ENCODE data around the gene LCN15.

DNA sequence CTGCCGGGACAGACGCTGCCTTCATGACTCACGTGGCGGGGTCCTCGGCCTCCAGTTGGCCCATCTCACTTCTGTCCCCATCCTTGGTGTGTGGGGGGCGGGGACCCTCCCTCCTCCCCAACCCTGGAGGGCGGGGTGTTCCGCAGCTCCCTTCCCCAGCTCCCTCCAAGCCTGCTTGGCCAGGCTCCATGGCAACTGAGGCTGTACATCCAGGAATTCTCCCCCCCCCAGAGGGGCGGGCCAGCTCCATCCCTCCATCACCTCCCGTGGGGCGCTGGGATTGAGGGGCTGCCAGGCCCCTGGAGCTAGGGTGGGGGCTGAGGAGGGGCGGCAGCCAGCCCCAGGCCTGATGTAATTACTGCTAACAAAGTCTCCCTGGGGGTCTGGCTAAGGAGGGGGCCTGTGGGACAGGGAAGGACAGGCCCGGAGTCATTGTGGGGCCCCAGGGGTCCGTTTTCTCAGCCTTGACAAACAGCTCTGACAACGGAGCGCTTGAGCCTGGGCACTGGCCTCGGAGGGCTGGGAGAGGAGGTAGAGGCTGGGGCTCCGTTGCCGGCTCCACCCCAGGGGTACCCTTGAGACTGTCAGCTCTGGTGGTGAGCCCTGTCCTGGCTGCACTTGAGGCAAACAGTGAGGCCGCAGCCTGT lies 43.9 kb downstream of the LCN15 start:
- no peak for TF ChIP-seq RAD21 (conservative IDR thresholded peaks at IDR 0.05)
- TF ChIP-seq REST (IDR thresholded peaks at IDR 0.05; ENCODE audit: borderline replicate concordance): no peak
- TF ChIP-seq, protein P1, sequence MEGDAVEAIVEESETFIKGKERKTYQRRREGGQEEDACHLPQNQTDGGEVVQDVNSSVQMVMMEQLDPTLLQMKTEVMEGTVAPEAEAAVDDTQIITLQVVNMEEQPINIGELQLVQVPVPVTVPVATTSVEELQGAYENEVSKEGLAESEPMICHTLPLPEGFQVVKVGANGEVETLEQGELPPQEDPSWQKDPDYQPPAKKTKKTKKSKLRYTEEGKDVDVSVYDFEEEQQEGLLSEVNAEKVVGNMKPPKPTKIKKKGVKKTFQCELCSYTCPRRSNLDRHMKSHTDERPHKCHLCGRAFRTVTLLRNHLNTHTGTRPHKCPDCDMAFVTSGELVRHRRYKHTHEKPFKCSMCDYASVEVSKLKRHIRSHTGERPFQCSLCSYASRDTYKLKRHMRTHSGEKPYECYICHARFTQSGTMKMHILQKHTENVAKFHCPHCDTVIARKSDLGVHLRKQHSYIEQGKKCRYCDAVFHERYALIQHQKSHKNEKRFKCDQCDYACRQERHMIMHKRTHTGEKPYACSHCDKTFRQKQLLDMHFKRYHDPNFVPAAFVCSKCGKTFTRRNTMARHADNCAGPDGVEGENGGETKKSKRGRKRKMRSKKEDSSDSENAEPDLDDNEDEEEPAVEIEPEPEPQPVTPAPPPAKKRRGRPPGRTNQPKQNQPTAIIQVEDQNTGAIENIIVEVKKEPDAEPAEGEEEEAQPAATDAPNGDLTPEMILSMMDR (IDR thresholded peaks at IDR 0.05; ENCODE audit: poor library complexity, severe bottlenecking): no peak
